Esophagus (tissue), 2 donors: ENCODE data around the gene SPACDR. TPM values are rescaled to one million over a fixed set of nuclear protein-coding genes. Genes with fewer than 3 reads are reported as not detected.
A peak's percentile ranks its signal among the peaks of the same experiment; 100 is the strongest.

ENCODE experiments used
- H3K27ac ChIP-seq, 2 donors: one replicate each; pipeline ENCODE4 v1.5.1; 2013; ENCODE audit warnings: low read depth in 2 of 2, mild to moderate bottlenecking in 2 of 2, inconsistent platforms in 1 of 2, low read length in 1 of 2, moderate library complexity in 1 of 2
- H3K27me3 ChIP-seq, 2 donors: one replicate each; pipeline ENCODE4 v1.6.1; 2013; ENCODE audit warnings: low read length in 2 of 2, control low read depth in 1 of 2, mild to moderate bottlenecking in 1 of 2; ENCODE audit not compliant: insufficient read depth in 2 of 2, control insufficient read depth in 1 of 2
- H3K36me3 ChIP-seq, 2 donors: one replicate each; pipeline ENCODE4 v1.6.1; 2013; ENCODE audit warnings: low read length in 1 of 2; ENCODE audit not compliant: control insufficient read depth in 2 of 2, insufficient read depth in 2 of 2
- H3K4me1 ChIP-seq, 2 donors: one replicate each; pipeline ENCODE4 v1.6.1; 2013; ENCODE audit warnings: low read length in 1 of 2; ENCODE audit not compliant: control insufficient read depth in 2 of 2, insufficient read depth in 2 of 2
- H3K4me3 ChIP-seq, 2 donors: one replicate each; pipeline ENCODE4 v1.5.1; 2013; ENCODE audit warnings: low read length in 2 of 2, mild to moderate bottlenecking in 2 of 2, low read depth in 1 of 2, moderate library complexity in 1 of 2
- H3K9me3 ChIP-seq, 2 donors: one replicate each; pipeline ENCODE4 v1.6.1; 2013; ENCODE audit warnings: mild to moderate bottlenecking in 2 of 2, low read depth in 1 of 2, low read length in 1 of 2, moderate library complexity in 1 of 2; ENCODE audit not compliant: control insufficient read depth in 2 of 2, insufficient read depth in 1 of 2
- WGBS, 2 donors: extraction: QIAGEN DNeasy Blood & Tissue Kit; methylation state at CpG; one replicate each; pipeline ENCODE4 v1.1.7; 2013; 5-methylcytosine and 5-hydroxymethylcytosine counted together
- polyA plus RNA-seq, 2 donors: library from polyadenylated mRNA; stranded (reverse); fragments of 200-250 nt; gene quantifications; one replicate each; pipeline ENCODE4 v1.2.3, GENCODE V29; 2013
- donor health status: healthy with polysubstance abuse.
- donor health status: Bipolar disorder and iron deficiency.

The SPACDR gene
- polyA plus RNA-seq, 2 donors, result 0.31 to 0.65 TPM

GRCh38 chr7:100493476-100494264, 29.6 kb upstream of the SPACDR start:
- peaks cover 0 to 2% of the 10 kb centered on the region in 2 donors for H3K4me1 ChIP-seq
- no peaks in the 10 kb centered on the region for H3K36me3 ChIP-seq
- H3K4me3 ChIP-seq, result peak overlapping the region; percentile 20 to 24
- H3K27ac ChIP-seq, result no peak overlapping the region
- H3K27me3 ChIP-seq, result no peaks in the 10 kb centered on the region
- no peaks in the 10 kb centered on the region for H3K9me3 ChIP-seq
- 4 to 6% methylated on average over 43 to 56 of the region's 56 CpGs for WGBS, 2 donors

- Histone ChIP-seq H3K27me3 (no peaks in the 10 kb centered on the region), H3K4me3 (peak overlapping the region; percentile 20 to 24), H3K9me3 (no peaks in the 10 kb centered on the region), H3K27ac (no peak overlapping the region), H3K36me3 (no peaks in the 10 kb centered on the region), H3K4me1 (peaks cover 0 to 2% of the 10 kb centered on the region in 2 donors)
- WGBS, 2 donors, result 73 to 77% methylated on average over 5 of the region's 5 CpGs
These were observed 28.8 kb upstream of the SPACDR start for GRCh38 chr7:100492738-100493475.

GRCh38 chr7:100491192-100491578, 27.1 kb upstream of the SPACDR start:
- H3K4me3 ChIP-seq, result no peak overlapping the region
- peaks cover 0 to 2% of the 10 kb centered on the region in 2 donors for H3K4me1 ChIP-seq
- H3K27me3 ChIP-seq, result no peaks in the 10 kb centered on the region
- H3K27ac ChIP-seq, result no peak overlapping the region
- 96 to 98% methylated on average over 5 of the region's 5 CpGs for WGBS, 2 donors
- no peaks in the 10 kb centered on the region for H3K36me3 ChIP-seq
- no peaks in the 10 kb centered on the region for H3K9me3 ChIP-seq

- no peaks in the 10 kb centered on the region for H3K36me3 ChIP-seq
- no peak overlapping the region for H3K4me3 ChIP-seq
- no peaks in the 10 kb centered on the region for H3K9me3 ChIP-seq
- no peak overlapping the region for H3K27ac ChIP-seq
- no peaks in the 10 kb centered on the region for H3K27me3 ChIP-seq
- peaks cover 0 to 2% of the 10 kb centered on the region in 2 donors for H3K4me1 ChIP-seq
- 81 to 88% methylated on average over 23 to 25 of the region's 25 CpGs for WGBS, 2 donors
These were observed 26.6 kb upstream of the SPACDR start for GRCh38 chr7:100490483-100491191.

GRCh38 chr7:100489824-100490223, 25.8 kb upstream of the SPACDR start:
- Histone ChIP-seq H3K9me3 (no peaks in the 10 kb centered on the region), H3K4me1 (peaks cover 0 to 2% of the 10 kb centered on the region in 2 donors), H3K27me3 (no peaks in the 10 kb centered on the region), H3K4me3 (no peak overlapping the region), H3K27ac (no peak overlapping the region), H3K36me3 (no peaks in the 10 kb centered on the region)
- 49 to 52% methylated on average over 9 of the region's 9 CpGs for WGBS, 2 donors

GRCh38 chr7:100489121-100489520, 25.1 kb upstream of the SPACDR start:
- Histone ChIP-seq H3K27ac (no peak overlapping the region), H3K9me3 (no peaks in the 10 kb centered on the region), H3K27me3 (no peaks in the 10 kb centered on the region), H3K36me3 (no peaks in the 10 kb centered on the region), H3K4me1 (peaks cover 0 to 3% of the 10 kb centered on the region in 2 donors), H3K4me3 (no peak overlapping the region)
- 80 to 88% methylated on average over 9 to 10 of the region's 10 CpGs for WGBS, 2 donors

GRCh38 chr7:100488333-100489095, 24.5 kb upstream of the SPACDR start:
- Histone ChIP-seq H3K4me1 (peaks cover 0 to 4% of the 10 kb centered on the region in 2 donors), H3K27ac (no peak overlapping the region), H3K9me3 (no peaks in the 10 kb centered on the region), H3K36me3 (no peaks in the 10 kb centered on the region), H3K27me3 (no peaks in the 10 kb centered on the region), H3K4me3 (no peak overlapping the region)
- 90 to 94% methylated on average over 31 to 44 of the region's 44 CpGs for WGBS, 2 donors

- no peaks in the 10 kb centered on the region for H3K27me3 ChIP-seq
- H3K36me3 ChIP-seq, result no peaks in the 10 kb centered on the region
- H3K4me1 ChIP-seq, result peaks cover 0 to 4% of the 10 kb centered on the region in 2 donors
- 84 to 87% methylated on average over 24 to 30 of the region's 30 CpGs for WGBS, 2 donors
- no peaks in the 10 kb centered on the region for H3K9me3 ChIP-seq
- no peak overlapping the region for H3K27ac ChIP-seq
- H3K4me3 ChIP-seq, result no peak overlapping the region
These were observed 22.8 kb upstream of the SPACDR start for GRCh38 chr7:100486753-100487446.
